ENCODE results near the gene GRIK1.

DNA sequence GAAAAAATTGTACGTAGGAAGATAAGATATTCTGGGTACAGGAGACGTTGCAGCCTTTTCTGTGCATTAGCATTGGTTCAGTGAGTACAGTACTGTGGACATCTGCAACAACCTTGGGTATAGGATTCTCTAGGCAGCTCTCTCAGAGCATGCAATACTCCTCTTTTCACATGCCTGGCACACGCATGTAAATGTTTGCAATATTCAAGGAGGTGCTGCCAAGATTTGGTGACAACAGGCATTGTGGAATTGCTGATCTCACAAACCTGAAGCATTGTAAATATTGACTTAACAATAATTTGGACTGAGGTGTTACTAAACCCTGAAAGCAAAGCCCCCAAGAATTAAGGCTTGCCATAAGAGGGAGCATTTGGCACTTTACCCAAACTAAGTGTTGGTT, 126.8 kb downstream of the GRIK1 start:
- TF ChIP-seq, protein P1, sequence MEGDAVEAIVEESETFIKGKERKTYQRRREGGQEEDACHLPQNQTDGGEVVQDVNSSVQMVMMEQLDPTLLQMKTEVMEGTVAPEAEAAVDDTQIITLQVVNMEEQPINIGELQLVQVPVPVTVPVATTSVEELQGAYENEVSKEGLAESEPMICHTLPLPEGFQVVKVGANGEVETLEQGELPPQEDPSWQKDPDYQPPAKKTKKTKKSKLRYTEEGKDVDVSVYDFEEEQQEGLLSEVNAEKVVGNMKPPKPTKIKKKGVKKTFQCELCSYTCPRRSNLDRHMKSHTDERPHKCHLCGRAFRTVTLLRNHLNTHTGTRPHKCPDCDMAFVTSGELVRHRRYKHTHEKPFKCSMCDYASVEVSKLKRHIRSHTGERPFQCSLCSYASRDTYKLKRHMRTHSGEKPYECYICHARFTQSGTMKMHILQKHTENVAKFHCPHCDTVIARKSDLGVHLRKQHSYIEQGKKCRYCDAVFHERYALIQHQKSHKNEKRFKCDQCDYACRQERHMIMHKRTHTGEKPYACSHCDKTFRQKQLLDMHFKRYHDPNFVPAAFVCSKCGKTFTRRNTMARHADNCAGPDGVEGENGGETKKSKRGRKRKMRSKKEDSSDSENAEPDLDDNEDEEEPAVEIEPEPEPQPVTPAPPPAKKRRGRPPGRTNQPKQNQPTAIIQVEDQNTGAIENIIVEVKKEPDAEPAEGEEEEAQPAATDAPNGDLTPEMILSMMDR (conservative IDR thresholded peaks at IDR 0.05; ENCODE audit: low read length) = no peak
- no peak for TF ChIP-seq EZH2phosphoT487 (IDR thresholded peaks at IDR 0.05; ENCODE audit: borderline replicate concordance)

Data from Loucy (cell line).